Stimulated activated CD4-positive, alpha-beta T cell treated with anti-CD3 and anti-CD28 coated beads, Interleukin-4, amount 100 ng/mL, for 24 hours (primary cell): ENCODE data around the gene GARRE1.
"Not testable (repeated sequence)": the region's sequence is repeated elsewhere in the genome, so short reads cannot be mapped to it uniquely, and the experiment has no call there.

Experiments used
- DNase-seq: peaks from one replicate; pipeline ENCODE4 v3.0.0-alpha.2; 2020

GARRE1 gene

GRCh38 chr19:34261334-34262109 lies 7.2 kb downstream of the GARRE1 start:
- DNase-seq = no peak

- DNase-seq = no peak
Measured at GRCh38 chr19:34263745-34264237, 9.4 kb downstream of the GARRE1 start.

DNA sequence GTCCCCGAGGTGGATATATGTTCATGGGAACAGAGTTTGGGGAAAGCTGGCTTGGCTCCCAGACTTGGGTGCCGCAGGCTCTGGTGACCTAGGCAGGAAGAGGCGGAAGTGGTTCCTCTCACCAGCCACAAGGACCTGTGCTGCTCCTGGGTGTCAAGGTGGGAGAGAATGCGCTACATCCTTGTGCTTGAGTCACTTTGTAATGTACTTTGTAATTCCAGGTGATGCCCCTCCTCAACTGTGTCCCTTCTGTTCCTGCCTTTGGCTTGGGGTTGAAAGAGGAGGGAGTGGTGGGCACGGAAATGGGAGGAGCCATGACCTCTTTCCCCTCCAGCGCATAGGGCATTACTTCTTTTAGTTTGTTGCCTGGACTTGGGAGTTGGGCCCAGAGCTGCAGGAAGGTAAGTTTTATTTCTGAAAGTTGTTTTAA lies 10.9 kb downstream of the GARRE1 start:
- DNase-seq = no peak

DNA sequence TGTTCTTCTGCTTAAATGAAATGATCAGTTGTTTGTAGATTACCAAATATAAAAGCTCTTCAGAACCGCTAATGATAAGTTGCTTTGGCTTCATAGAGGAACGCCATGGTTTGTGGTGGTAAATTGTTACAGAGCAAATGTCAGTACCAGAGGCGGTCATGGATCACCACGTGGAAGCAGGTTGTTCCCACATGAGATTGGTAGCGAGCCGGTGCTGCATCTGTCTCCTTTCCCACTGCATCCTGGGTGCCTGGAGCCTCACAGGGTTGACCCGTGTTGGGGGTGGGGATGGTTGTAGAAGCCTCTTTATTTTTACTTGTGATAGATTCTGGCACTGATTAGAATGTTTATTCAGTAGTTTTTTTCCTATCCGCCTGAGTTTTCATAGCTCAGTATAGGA lies 14.7 kb downstream of the GARRE1 start:
- no peak for DNase-seq

GRCh38 chr19:34269489-34269888 lies 15.1 kb downstream of the GARRE1 start:
- DNase-seq = no peak

GRCh38 chr19:34269968-34270621 lies 15.7 kb downstream of the GARRE1 start:
- peak; percentile 62 for DNase-seq

GRCh38 chr19:34273121-34273520 lies 18.8 kb downstream of the GARRE1 start:
- DNase-seq = no peak

DNA sequence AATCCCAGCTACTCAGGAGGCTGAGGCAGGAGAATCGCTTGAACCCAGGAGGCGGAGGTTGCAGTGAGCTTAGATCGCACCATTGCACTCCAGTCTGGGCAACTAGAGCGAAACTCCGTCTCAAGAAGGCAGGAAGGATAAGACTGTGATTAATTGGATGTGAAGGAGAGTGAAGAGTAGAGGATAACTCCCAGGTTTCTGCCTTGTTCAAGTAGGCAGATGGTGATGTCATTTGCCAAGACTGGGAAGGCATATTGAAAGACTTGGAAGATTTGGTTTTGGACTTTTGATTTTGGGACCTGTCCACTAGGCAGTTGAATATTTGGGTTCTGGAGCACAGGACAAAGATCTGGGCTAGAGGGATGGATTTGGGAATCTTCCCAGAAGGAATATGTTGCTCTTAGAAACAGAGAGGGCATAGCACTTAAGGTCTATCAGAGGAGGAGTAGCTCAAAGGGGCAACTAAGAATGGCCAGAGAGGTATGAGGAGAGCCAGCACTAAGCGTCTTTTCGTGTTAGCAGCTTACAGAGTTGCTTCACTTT lies 20.0 kb downstream of the GARRE1 start:
- no peak for DNase-seq

DNA sequence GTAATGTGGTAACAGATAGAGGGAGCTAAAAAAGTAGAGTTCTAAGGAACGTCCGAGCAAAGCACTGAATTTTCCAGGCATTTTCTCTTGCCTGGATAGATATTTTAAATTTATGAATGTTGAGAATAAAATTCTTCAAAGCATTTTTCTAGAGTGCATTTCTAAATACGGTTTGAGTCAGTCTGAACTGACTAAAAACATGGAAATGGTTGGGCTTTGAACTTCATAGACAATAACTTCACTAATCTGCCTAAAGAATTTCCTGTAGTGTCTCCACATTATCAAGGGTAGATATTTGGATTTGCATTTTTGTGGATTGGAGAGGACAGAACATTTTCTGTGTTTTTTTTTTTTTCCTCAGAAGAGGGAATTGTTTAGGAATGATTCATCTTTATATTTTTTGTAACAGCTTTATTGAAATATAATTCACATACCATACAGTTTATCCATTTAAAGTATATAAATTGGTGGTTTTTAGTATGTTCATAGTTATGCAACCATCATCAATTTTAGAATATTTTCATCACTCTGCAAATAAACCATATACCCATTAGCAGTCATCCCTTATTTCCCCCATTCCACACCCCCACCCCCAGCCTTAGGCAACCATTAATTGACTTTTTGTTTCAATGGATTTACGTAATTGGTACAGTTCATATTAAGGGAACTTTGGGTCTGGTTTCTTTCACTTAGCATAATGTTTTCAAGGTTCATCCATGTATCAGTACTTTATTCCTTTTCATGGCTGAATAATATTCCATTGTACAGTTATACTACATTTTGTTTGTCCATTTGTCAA lies 20.7 kb downstream of the GARRE1 start:
- no peak for DNase-seq

DNA sequence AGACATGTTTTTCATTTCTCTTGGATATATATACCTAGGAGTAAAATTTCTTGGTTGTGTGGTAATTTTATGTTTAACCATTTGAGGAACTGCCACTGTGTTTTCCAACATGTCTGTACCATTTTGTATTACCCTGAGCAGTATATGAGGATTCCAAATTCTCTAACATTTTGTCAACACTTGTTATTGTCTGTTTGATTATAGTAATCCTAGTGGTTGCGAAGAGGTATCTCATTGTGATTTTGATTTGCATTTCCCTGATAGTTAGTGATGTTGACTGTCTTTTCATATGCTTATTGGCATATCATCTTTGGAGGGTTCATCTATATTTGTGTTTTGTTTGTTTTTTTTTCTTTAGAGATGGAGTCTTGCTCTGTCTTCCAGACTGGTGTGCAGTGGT lies 21.4 kb downstream of the GARRE1 start:
- no peak for DNase-seq

- no peak for DNase-seq
Measured at GRCh38 chr19:34276614-34277013, 22.3 kb downstream of the GARRE1 start.

GRCh38 chr19:34277244-34277643 lies 22.9 kb downstream of the GARRE1 start:
- no peak for DNase-seq

DNA sequence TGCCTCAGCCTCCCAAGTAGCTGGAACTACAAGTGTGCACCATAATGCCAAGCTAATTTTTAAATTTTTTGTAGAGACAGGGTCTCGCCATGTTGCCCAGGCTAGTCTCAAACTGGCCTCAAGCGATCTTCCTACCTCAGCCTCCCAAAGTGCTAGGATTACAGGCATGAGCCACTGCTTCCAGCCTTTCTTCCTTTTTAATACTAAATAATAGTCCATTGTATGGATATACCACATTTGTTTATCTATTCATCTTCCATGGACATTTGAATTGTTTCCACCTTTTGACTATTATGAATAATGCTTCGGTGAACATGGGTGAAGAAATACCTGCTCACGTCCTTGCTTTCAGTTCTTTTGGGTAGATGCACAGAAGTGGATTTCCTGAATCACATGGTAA lies 24.4 kb downstream of the GARRE1 start:
- DNase-seq = no peak

GRCh38 chr19:34281444-34281843 lies 27.1 kb downstream of the GARRE1 start:
- DNase-seq = not testable (repeated sequence)

GRCh38 chr19:34282611-34283519 lies 28.5 kb downstream of the GARRE1 start:
- DNase-seq = no peak

- DNase-seq = no peak
Measured at GRCh38 chr19:34284505-34284904, 30.2 kb downstream of the GARRE1 start.

- no peak for DNase-seq
Measured at GRCh38 chr19:34287662-34288140, 33.3 kb downstream of the GARRE1 start.

GRCh38 chr19:34288381-34288780 lies 34.0 kb downstream of the GARRE1 start:
- no peak for DNase-seq

DNA sequence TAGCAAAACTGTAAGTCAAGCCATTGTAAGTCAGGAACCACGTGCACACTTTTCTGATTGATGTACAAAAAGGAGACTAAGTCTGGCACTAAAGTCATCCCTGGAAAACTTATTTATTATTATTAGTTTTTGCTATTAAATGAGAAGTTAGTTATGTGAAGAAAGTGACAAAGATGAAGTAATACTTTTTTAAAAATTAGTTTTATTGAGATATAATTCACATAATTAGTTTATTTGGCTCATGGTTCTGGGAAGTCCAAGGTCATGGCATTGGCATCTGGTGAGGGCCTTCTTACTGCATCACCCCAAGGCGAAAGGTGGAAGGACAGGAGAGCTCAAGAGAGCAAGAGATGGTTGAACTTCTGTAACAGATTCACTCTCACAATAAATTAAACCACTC lies 36.9 kb downstream of the GARRE1 start:
- DNase-seq = no peak

- DNase-seq = no peak
Measured at GRCh38 chr19:34295103-34295502, 40.7 kb downstream of the GARRE1 start.

- no peak for DNase-seq
Measured at GRCh38 chr19:34298891-34299520, 44.7 kb downstream of the GARRE1 start.
